ENCODE results near the gene A2M. TPM values are rescaled to one million over a fixed set of nuclear protein-coding genes. Genes with fewer than 3 reads are reported as not detected.

The A2M gene
- total RNA-seq, 1 experiment from 2014 or later: not detected

GRCh38 chr12:9148926-9149325 is 33.2 kb upstream of the A2M start:
- H3K4me3 Mint-ChIP-seq (ENCODE audit: low read depth, unreplicated experiment): no peak overlapping the region
- CTCF ChIA-PET: no interaction called here
- no peak for TF ChIP-seq CTCF (IDR thresholded peaks at IDR 0.05; ENCODE audit: unreplicated experiment)
- no peak for DNase-seq
- peaks cover 3% of the 10 kb centered on the region for H3K36me3 Mint-ChIP-seq (ENCODE audit: insufficient read depth, unreplicated experiment)
- no peaks in the 10 kb centered on the region for H3K27me3 Mint-ChIP-seq (ENCODE audit: unreplicated experiment)
- H3K4me1 Mint-ChIP-seq (ENCODE audit: low read depth, unreplicated experiment): no peaks in the 10 kb centered on the region
- H3K9me3 Mint-ChIP-seq (ENCODE audit: low read depth, unreplicated experiment): peaks cover 11% of the 10 kb centered on the region
- intact Hi-C loops (cut with micrococcal nuclease; ENCODE audit: unreplicated experiment): no loop called here
- no TSS peak for BruUV-seq (replicated peaks)
- no peak overlapping the region for H3K27ac Mint-ChIP-seq (ENCODE audit: unreplicated experiment)

DNA sequence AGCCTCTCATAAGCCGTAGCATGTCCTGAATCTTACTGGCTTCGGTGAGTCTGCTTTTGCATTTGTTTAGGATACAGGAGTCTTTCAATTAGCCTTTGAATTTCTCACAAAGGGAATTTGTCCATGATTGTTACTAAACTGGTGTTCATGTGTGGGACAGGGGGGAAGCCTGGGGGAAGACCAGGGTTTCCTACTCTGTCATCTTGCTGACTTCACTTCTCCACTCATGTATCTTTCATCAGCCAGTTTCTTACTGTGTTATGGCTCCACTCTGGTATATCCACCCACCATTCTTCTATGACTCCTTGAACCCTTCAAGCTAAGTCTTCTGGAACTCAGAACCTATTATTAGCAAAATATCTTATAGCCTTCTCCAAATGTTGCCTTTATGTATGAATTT is 31.7 kb upstream of the A2M start:
- H3K36me3 Mint-ChIP-seq (ENCODE audit: insufficient read depth, unreplicated experiment): peaks cover 10% of the 10 kb centered on the region
- H3K4me3 Mint-ChIP-seq (ENCODE audit: low read depth, unreplicated experiment): no peak overlapping the region
- CTCF ChIA-PET: no interaction called here
- no peak for TF ChIP-seq CTCF (IDR thresholded peaks at IDR 0.05; ENCODE audit: unreplicated experiment)
- no peaks in the 10 kb centered on the region for H3K27me3 Mint-ChIP-seq (ENCODE audit: unreplicated experiment)
- BruUV-seq (replicated peaks): no TSS peak
- intact Hi-C loops (cut with micrococcal nuclease; ENCODE audit: unreplicated experiment): no loop called here
- H3K4me1 Mint-ChIP-seq (ENCODE audit: low read depth, unreplicated experiment): peaks cover 10% of the 10 kb centered on the region
- no peak for DNase-seq
- H3K27ac Mint-ChIP-seq (ENCODE audit: unreplicated experiment): no peak overlapping the region
- H3K9me3 Mint-ChIP-seq (ENCODE audit: low read depth, unreplicated experiment): peaks cover 16% of the 10 kb centered on the region

GRCh38 chr12:9144730-9145106 is 29.0 kb upstream of the A2M start:
- no TSS peak for BruUV-seq (replicated peaks)
- intact Hi-C loops (cut with micrococcal nuclease; ENCODE audit: unreplicated experiment): no loop called here
- DNase-seq: no peak
- TF ChIP-seq CTCF (IDR thresholded peaks at IDR 0.05; ENCODE audit: unreplicated experiment): no peak
- Mint-ChIP-seq H3K9me3 (ENCODE audit: low read depth, unreplicated experiment) (peaks cover 16% of the 10 kb centered on the region), H3K27me3 (ENCODE audit: unreplicated experiment) (no peaks in the 10 kb centered on the region), H3K4me1 (ENCODE audit: low read depth, unreplicated experiment) (peaks cover 10% of the 10 kb centered on the region), H3K27ac (ENCODE audit: unreplicated experiment) (no peak overlapping the region), H3K36me3 (ENCODE audit: insufficient read depth, unreplicated experiment) (peaks cover 10% of the 10 kb centered on the region), H3K4me3 (ENCODE audit: low read depth, unreplicated experiment) (no peak overlapping the region)
- CTCF ChIA-PET: interaction anchor here (0.5 kb wide), 1 partner anchor 1421 kb away, joined by 3 read pairs; no protein-coding TSS in a partner anchor

- Mint-ChIP-seq H3K9me3 (ENCODE audit: low read depth, unreplicated experiment) (peaks cover 17% of the 10 kb centered on the region), H3K4me1 (ENCODE audit: low read depth, unreplicated experiment) (peaks cover 10% of the 10 kb centered on the region), H3K36me3 (ENCODE audit: insufficient read depth, unreplicated experiment) (peaks cover 10% of the 10 kb centered on the region), H3K27me3 (ENCODE audit: unreplicated experiment) (no peaks in the 10 kb centered on the region), H3K4me3 (ENCODE audit: low read depth, unreplicated experiment) (no peak overlapping the region), H3K27ac (ENCODE audit: unreplicated experiment) (no peak overlapping the region)
- no peak for DNase-seq
- no TSS peak for BruUV-seq (replicated peaks)
- intact Hi-C loops (cut with micrococcal nuclease; ENCODE audit: unreplicated experiment): no loop called here
- CTCF ChIA-PET: no interaction called here
- TF ChIP-seq CTCF (IDR thresholded peaks at IDR 0.05; ENCODE audit: unreplicated experiment): no peak
These were observed 28.4 kb upstream of the A2M start for GRCh38 chr12:9143929-9144729.
